Prostate gland (tissue), 2 donors: ENCODE results near the gene TSSC4.

Source experiments
- CTCF ChIP-seq, 4 experiments: fragments of 200-600 bp in 2 of 4; fragments of 450-650 bp in 2 of 4; sonication (generic) in 2 of 4; IDR thresholded peaks; 1 replicate in 3 of 4; 2 replicates in 1 of 4; pipeline ENCODE4 v1.5.1; 2016 to 2019; ENCODE audit warnings: antibody characterized with exemption in 4 of 4, mild to moderate bottlenecking in 2 of 4, moderate library complexity in 2 of 4
- POLR2AphosphoS5 ChIP-seq: sonication (generic); formaldehyde crosslinking; IDR thresholded peaks from one replicate; pipeline ENCODE4 v1.6.1; 2017; ENCODE audit warnings: antibody characterized with exemption

GRCh38 chr11:2425506-2425905, 25.0 kb downstream of the TSSC4 start:
- TF ChIP-seq CTCF (IDR thresholded peaks at IDR 0.05) (no peak), POLR2AphosphoS5 (no peak)
